Pericardium fibroblast (primary cell): ENCODE data around the gene CHKB. TPM values are rescaled to one million over a fixed set of nuclear protein-coding genes. Genes with fewer than 3 reads are reported as not detected.

Source experiments
- total RNA-seq: library from RNA; depleted of rRNA; stranded (reverse); fragments of >200 nt; gene quantifications from 2 replicates; pipeline ENCODE4 v1.2.3, GENCODE V29; 2015

CHKB gene, protein sequence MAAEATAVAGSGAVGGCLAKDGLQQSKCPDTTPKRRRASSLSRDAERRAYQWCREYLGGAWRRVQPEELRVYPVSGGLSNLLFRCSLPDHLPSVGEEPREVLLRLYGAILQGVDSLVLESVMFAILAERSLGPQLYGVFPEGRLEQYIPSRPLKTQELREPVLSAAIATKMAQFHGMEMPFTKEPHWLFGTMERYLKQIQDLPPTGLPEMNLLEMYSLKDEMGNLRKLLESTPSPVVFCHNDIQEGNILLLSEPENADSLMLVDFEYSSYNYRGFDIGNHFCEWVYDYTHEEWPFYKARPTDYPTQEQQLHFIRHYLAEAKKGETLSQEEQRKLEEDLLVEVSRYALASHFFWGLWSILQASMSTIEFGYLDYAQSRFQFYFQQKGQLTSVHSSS
- 25.7 and 26.1 TPM in 2 replicates for total RNA-seq

GRCh38 chr22:50582493-50583293 lies at the start of gene CHKB:
CHKB (minus strand) TSS chr22:50582849; CDS start chr22:50582781, 68 bp downstream.

GRCh38 chr22:50627642-50628542 lies 45.2 kb upstream of the CHKB start, which contains the start of gene ARSA:
ARSA (minus strand) TSS chr22:50628152; CDS start chr22:50627779, 373 bp downstream.

GRCh38 chr22:50600538-50600937 lies 17.9 kb upstream of the CHKB start, which contains the start of gene MAPK8IP2:
MAPK8IP2 (plus strand) TSS chr22:50600793; CDS start chr22:50600819, 26 bp downstream.

GRCh38 chr22:50577987-50578775 lies 4.5 kb downstream of the CHKB start, which contains the start of gene CPT1B:
CPT1B (minus strand) TSS chr22:50578427; CDS start chr22:50577915, 512 bp downstream.

GRCh38 chr22:50562523-50563412 lies 19.9 kb downstream of the CHKB start, which contains the start of gene SYCE3:
SYCE3 (minus strand) TSS chr22:50562919; CDS start chr22:50556405, 6,514 bp downstream.

GRCh38 chr22:50545522-50546325 lies 36.9 kb downstream of the CHKB start, which contains the start of gene KLHDC7B:
KLHDC7B (plus strand) TSS chr22:50545899; CDS start chr22:50546244, 345 bp downstream.

DNA sequence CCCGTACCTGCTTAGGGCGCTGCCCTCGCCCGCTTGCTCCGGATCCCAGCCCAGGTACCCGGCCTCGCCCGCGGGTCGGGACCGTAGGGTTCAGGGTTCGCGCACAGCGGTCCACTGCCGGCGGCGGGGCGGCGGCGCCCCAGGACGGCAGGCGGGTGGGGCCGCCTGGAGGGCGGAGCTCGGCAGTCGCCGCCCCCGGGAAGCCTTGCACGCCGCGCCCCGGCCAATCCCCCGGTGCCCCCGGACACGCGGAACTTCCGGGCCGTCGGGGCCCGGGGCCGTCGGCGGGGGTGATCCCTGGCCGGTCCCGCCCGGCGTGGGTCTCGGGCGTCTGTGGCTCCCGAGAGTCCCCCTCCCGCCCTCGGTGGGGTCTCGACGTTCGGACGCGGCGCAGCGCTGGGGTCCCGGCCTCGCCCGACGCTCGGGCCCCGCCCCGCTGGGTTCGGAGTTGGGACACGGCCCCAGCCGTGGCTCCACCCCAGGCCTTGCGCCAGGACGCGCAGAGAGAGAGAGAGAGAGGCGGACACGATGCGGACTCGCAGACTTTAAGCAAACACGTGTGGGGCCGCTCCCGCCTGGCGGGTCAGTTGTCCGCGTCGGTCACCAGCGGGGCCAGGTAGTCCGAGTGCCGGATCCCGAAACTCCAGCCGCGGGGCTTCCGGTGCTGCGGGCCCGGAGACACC lies 52.6 kb downstream of the CHKB start, which contains the start of gene TYMP:
Gene TYMP, minus strand, starts transcription at position 116 of the 683 bp plus-strand sequence. CDS start 303 bp downstream, outside the sequence.

Other genes starting within 250 kb of the CHKB start
- gene PPP6R2, start 239.5 kb downstream of the CHKB start, total RNA-seq, result 44.7 and 47.3 TPM in 2 replicates
- 53.8 and 57.3 TPM in 2 replicates for gene SBF1, start 107.8 kb downstream of the CHKB start, total RNA-seq
- gene ADM2, start 101.3 kb downstream of the CHKB start, total RNA-seq, result 14.5 and 35.9 TPM in 2 replicates
- 0.43 TPM in 1 of 2 replicates, not detected in the other for gene MIOX, start 96.0 kb downstream of the CHKB start, total RNA-seq
- gene LMF2, start 75.1 kb downstream of the CHKB start, total RNA-seq, result 64.2 and 77.0 TPM in 2 replicates
- gene NCAPH2, start 74.6 kb downstream of the CHKB start, total RNA-seq, result 22.5 and 28.0 TPM in 2 replicates
- 1.3 and 2.5 TPM in 2 replicates for gene SCO2, start 57.3 kb downstream of the CHKB start, total RNA-seq
- gene TYMP, start 52.8 kb downstream of the CHKB start, total RNA-seq, result 46.3 and 57.6 TPM in 2 replicates
- gene KLHDC7B, start 37.0 kb downstream of the CHKB start, total RNA-seq, result 1.8 and 2.4 TPM in 2 replicates
- gene SYCE3, start 19.9 kb downstream of the CHKB start, total RNA-seq, result not detected in 2 replicates
- 0.51 and 1.4 TPM in 2 replicates for gene CPT1B, start 4.4 kb downstream of the CHKB start, total RNA-seq
- gene MAPK8IP2, start 17.9 kb upstream of the CHKB start, total RNA-seq, result 0.68 and 2.7 TPM in 2 replicates
- gene ARSA, start 45.3 kb upstream of the CHKB start, total RNA-seq, result 42.0 and 68.4 TPM in 2 replicates
- 2.5 and 3.8 TPM in 2 replicates for gene SHANK3, start 90.0 kb upstream of the CHKB start, total RNA-seq
- not detected in 2 replicates for gene ACR, start 155.4 kb upstream of the CHKB start, total RNA-seq
- gene RABL2B, start 200.8 kb upstream of the CHKB start, total RNA-seq, result 6.7 and 16.2 TPM in 2 replicates